CD14-positive monocyte (primary cell): Measurements from ENCODE around the gene CNTNAP5. TPM values are rescaled to one million over a fixed set of nuclear protein-coding genes. Genes with fewer than 3 reads are reported as not detected.

Source experiments
- DNase-seq, 3 donors: peaks; one replicate each; pipeline ENCODE4 v3.0.0-alpha.2; 2011 to 2022
- H2AFZ ChIP-seq: 2 replicates; pipeline ENCODE4 v1.6.0; 2012; ENCODE audit warnings: mild to moderate bottlenecking, low read depth, low read length, inconsistent platforms; ENCODE audit not compliant: insufficient read depth, poor library complexity, severe bottlenecking
- H3K27ac ChIP-seq, 2 donors: 1 replicate in 1 of 2; 2 replicates in 1 of 2; pipeline ENCODE4 v1.5.1; 2012 to 2013; ENCODE audit warnings: low read length in 2 of 2, control low read depth in 1 of 2, inconsistent platforms in 1 of 2, low read depth in 1 of 2, mild to moderate bottlenecking in 1 of 2
- H3K27me3 ChIP-seq, 2 donors: one replicate each; pipeline versions ENCODE4 v1.6.0 to v1.6.1; 2011 to 2013; ENCODE audit warnings: low read length in 2 of 2; ENCODE audit not compliant: control insufficient read depth in 2 of 2, insufficient read depth in 2 of 2
- H3K36me3 ChIP-seq, 2 donors: replicated peaks in 1 of 2; 1 replicate in 1 of 2; 2 replicates in 1 of 2; pipeline versions ENCODE4 v1.5.1 to v1.6.1; 2012 to 2013; ENCODE audit warnings: low read length in 2 of 2, control low read depth in 1 of 2, inconsistent platforms in 1 of 2, mild to moderate bottlenecking in 1 of 2; ENCODE audit not compliant: insufficient read depth in 2 of 2, control insufficient read depth in 1 of 2
- H3K4me1 ChIP-seq, 2 donors: 1 replicate in 1 of 2; 2 replicates in 1 of 2; pipeline versions ENCODE4 v1.5.1 to v1.6.1; 2012 to 2013; ENCODE audit warnings: low read length in 2 of 2, control low read depth in 1 of 2, inconsistent platforms in 1 of 2, mild to moderate bottlenecking in 1 of 2, moderate library complexity in 1 of 2; ENCODE audit not compliant: insufficient read depth in 2 of 2, control insufficient read depth in 1 of 2
- H3K4me2 ChIP-seq: replicated peaks from 2 replicates; pipeline ENCODE3; 2012; ENCODE audit warnings: low read length, moderate library complexity, mild to moderate bottlenecking; ENCODE audit not compliant: poor library complexity, severe bottlenecking; ENCODE audit errors: extremely low read depth
- H3K4me3 ChIP-seq, 3 experiments: fragments of 200-600 bp in 1 of 3; sonication (generic) in 1 of 3; replicated peaks in 1 of 3; 1 replicate in 2 of 3; 2 replicates in 1 of 3; pipeline ENCODE4 v1.5.1; 2011 to 2013; ENCODE audit warnings: low read length in 3 of 3, mild to moderate bottlenecking in 3 of 3, control low read depth in 2 of 3, low read depth in 2 of 3, inconsistent platforms in 1 of 3, moderate library complexity in 1 of 3
- H3K79me2 ChIP-seq: 2 replicates; pipeline ENCODE4 v1.6.0; 2012; ENCODE audit warnings: mild to moderate bottlenecking, control low read depth, inconsistent platforms, low read length, moderate library complexity; ENCODE audit not compliant: insufficient read depth
- H3K9ac ChIP-seq: 2 replicates; pipeline ENCODE4 v1.6.0; 2017; ENCODE audit warnings: low read length, mild to moderate bottlenecking; ENCODE audit not compliant: insufficient read depth, poor library complexity, severe bottlenecking
- H3K9me3 ChIP-seq, 2 donors: replicated peaks in 1 of 2; 1 replicate in 1 of 2; 2 replicates in 1 of 2; pipeline versions ENCODE4 v1.5.1 to v1.6.1; 2012 to 2013; ENCODE audit warnings: low read length in 2 of 2, control low read depth in 1 of 2; ENCODE audit not compliant: control insufficient read depth in 1 of 2, insufficient read depth in 1 of 2
- H4K20me1 ChIP-seq: 2 replicates; pipeline ENCODE4 v1.6.0; 2012; ENCODE audit warnings: mild to moderate bottlenecking, low read length, control low read depth, moderate library complexity; ENCODE audit not compliant: insufficient read depth
- H3K27ac Mint-ChIP-seq, 7 donors: one replicate each; pipeline ENCODE4 v1.8.0; 2020; ENCODE audit warnings: mild to moderate bottlenecking in 7 of 7, mixed read lengths in 7 of 7, moderate library complexity in 6 of 7, inconsistent platforms in 2 of 7
- H3K27me3 Mint-ChIP-seq, 3 donors: one replicate each; pipeline ENCODE4 v1.8.0; 2021 to 2022; ENCODE audit warnings: low read depth in 3 of 3, mild to moderate bottlenecking in 3 of 3, mixed read lengths in 3 of 3, moderate library complexity in 3 of 3, inconsistent platforms in 1 of 3
- H3K36me3 Mint-ChIP-seq, 2 donors: one replicate each; pipeline ENCODE4 v1.8.0; 2020; ENCODE audit warnings: mixed read lengths in 2 of 2, inconsistent platforms in 1 of 2, mild to moderate bottlenecking in 1 of 2
- H3K4me1 Mint-ChIP-seq: one replicate; pipeline ENCODE4 v1.8.0; 2020; ENCODE audit warnings: mild to moderate bottlenecking, mixed read lengths
- H3K4me3 Mint-ChIP-seq, 2 donors: one replicate each; pipeline ENCODE4 v1.8.0; 2020; ENCODE audit warnings: mild to moderate bottlenecking in 2 of 2, mixed read lengths in 2 of 2, moderate library complexity in 1 of 2
- H3K9me3 Mint-ChIP-seq, 7 donors: one replicate each; pipeline ENCODE4 v1.8.0; 2020 to 2022; ENCODE audit warnings: mixed read lengths in 7 of 7, mild to moderate bottlenecking in 6 of 7, moderate library complexity in 6 of 7, inconsistent platforms in 2 of 7
- CTCF ChIP-seq: fragments of 200-600 bp; IDR thresholded peaks from one replicate; pipeline ENCODE4 v1.8.0; 2022; ENCODE audit warnings: antibody characterized with exemption, mild to moderate bottlenecking
- WGBS: methylation state at CpG from one replicate; pipeline ENCODE4 v1.1.5; 2013; ENCODE audit warnings: missing lambda C conversion rate; ENCODE audit not compliant: insufficient coverage; 5-methylcytosine and 5-hydroxymethylcytosine counted together
- intact Hi-C, 2 donors: fragments of 100-400 bp; cut with micrococcal nuclease; formaldehyde crosslinking; loops; one replicate each; pipeline versions ENCODE4 v1.15.0 to v1.15.1; 2023
- polyA plus RNA-seq, 3 donors: library from polyadenylated mRNA; depleted of rRNA in 1 of 3; unstranded in 2 of 3; stranded (reverse) in 1 of 3; fragments of 300-500 nt in 2 of 3; fragments of >200 nt in 1 of 3; fragmentation: Illumina TruSeq in 2 of 3; gene quantifications; 1 replicate in 2 of 3; 2 replicates in 1 of 3; pipeline ENCODE4 v1.2.3, GENCODE V29; 2012 to 2021

CNTNAP5 gene
- polyA plus RNA-seq, 3 donors, result not detected

- Histone ChIP-seq H3K36me3 (no peaks in the 10 kb centered on the region), H3K4me2 (no peak overlapping the region), H2AFZ (no peak overlapping the region), H3K9ac (no peak overlapping the region), H3K27me3 (no peaks in the 10 kb centered on the region), H4K20me1 (no peaks in the 10 kb centered on the region), H3K4me1 (no peaks in the 10 kb centered on the region), H3K79me2 (no peaks in the 10 kb centered on the region), H3K9me3 (no peaks in the 10 kb centered on the region), H3K27ac (no peak overlapping the region), H3K4me3 (no peak overlapping the region)
- no peak for DNase-seq
- Mint-ChIP-seq H3K36me3 (no peaks in the 10 kb centered on the region), H3K4me3 (no peak overlapping the region), H3K4me1 (no peaks in the 10 kb centered on the region), H3K27ac (no peak overlapping the region), H3K27me3 (peaks cover 0 to 3% (median 0%) of the 10 kb centered on the region in 3 donors), H3K9me3 (peaks cover 0 to 3% (median 2%) of the 10 kb centered on the region in 7 donors)
- TF ChIP-seq CTCF, result no peak
- 83% methylated on average over 1 of the region's 4 CpGs for WGBS
- intact Hi-C loops, result no loop called here
Observed at GRCh38 chr2:124877141-124877577, 852.1 kb downstream of the CNTNAP5 start.

GRCh38 chr2:124879640-124880039 is 854.6 kb downstream of the CNTNAP5 start:
- Histone ChIP-seq H3K27ac (no peak overlapping the region), H3K79me2 (no peaks in the 10 kb centered on the region), H4K20me1 (no peaks in the 10 kb centered on the region), H2AFZ (no peak overlapping the region), H3K4me3 (no peak overlapping the region), H3K9me3 (peaks cover 0 to 3% of the 10 kb centered on the region in 2 donors), H3K4me1 (no peaks in the 10 kb centered on the region), H3K27me3 (no peaks in the 10 kb centered on the region), H3K36me3 (no peaks in the 10 kb centered on the region), H3K4me2 (no peak overlapping the region), H3K9ac (no peak overlapping the region)
- 100% methylated on average over 1 of the region's 4 CpGs for WGBS
- no peak for DNase-seq
- intact Hi-C loops, result no loop called here
- Mint-ChIP-seq H3K4me1 (no peaks in the 10 kb centered on the region), H3K4me3 (no peak overlapping the region), H3K27ac (no peak overlapping the region), H3K36me3 (no peaks in the 10 kb centered on the region), H3K9me3 (peaks cover 0 to 6% (median 3%) of the 10 kb centered on the region in 7 donors), H3K27me3 (peaks cover 0 to 3% (median 0%) of the 10 kb centered on the region in 3 donors)
- no peak for TF ChIP-seq CTCF
